NCI-H1092 (cell line): Measurements from ENCODE around the gene ADAMTSL2.

Experiments used
- DNase-seq: peaks from one replicate; lab custom pipeline; 2025; lab: John Stamatoyannopoulos, UW

The ADAMTSL2 gene

GRCh38 chr9:133535306-133535877 lies 888 bp downstream of the ADAMTSL2 start:
- DNase-seq, result no peak

GRCh38 chr9:133536080-133536479 lies 1.6 kb downstream of the ADAMTSL2 start:
- no peak for DNase-seq

DNA sequence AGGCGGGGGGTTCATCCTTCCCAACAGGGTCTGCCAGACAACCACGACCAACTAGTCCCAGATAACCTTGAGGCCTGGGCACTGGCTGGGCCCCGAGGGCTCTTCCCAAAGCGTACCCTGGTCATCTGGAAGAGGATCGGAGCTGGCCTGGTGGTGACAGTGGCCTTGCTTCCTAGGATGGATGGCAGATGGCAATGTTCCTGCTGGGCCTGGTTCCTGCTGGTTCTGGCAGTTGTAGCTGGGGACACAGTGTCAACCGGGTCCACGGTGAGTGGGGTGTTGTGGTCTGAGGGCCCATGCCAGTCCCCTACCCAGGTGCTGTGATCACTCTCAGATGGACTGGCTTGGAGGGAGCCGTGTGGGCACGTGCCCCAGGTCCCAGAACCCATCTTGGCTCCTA lies 2.0 kb downstream of the ADAMTSL2 start:
- DNase-seq, result no peak

DNA sequence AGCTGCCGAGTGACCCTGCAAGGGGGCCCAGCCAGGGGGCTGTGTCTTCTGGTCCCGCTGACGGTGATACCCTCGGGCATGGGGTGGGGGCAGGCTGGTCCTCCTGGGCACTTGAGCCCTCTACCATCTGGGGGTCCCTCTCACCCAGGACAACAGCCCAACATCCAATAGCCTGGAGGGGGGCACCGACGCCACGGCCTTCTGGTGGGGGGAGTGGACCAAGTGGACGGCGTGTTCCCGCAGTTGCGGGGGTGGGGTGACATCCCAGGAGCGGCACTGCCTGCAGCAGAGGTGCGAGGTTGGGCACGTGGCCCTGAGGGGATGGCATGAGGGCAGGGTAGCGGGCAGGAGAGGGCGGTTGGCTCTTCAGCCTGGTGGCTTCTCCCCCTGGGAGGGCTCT lies 2.8 kb downstream of the ADAMTSL2 start:
- DNase-seq, result no peak

GRCh38 chr9:133538176-133538575 lies 3.7 kb downstream of the ADAMTSL2 start:
- DNase-seq, result no peak

DNA sequence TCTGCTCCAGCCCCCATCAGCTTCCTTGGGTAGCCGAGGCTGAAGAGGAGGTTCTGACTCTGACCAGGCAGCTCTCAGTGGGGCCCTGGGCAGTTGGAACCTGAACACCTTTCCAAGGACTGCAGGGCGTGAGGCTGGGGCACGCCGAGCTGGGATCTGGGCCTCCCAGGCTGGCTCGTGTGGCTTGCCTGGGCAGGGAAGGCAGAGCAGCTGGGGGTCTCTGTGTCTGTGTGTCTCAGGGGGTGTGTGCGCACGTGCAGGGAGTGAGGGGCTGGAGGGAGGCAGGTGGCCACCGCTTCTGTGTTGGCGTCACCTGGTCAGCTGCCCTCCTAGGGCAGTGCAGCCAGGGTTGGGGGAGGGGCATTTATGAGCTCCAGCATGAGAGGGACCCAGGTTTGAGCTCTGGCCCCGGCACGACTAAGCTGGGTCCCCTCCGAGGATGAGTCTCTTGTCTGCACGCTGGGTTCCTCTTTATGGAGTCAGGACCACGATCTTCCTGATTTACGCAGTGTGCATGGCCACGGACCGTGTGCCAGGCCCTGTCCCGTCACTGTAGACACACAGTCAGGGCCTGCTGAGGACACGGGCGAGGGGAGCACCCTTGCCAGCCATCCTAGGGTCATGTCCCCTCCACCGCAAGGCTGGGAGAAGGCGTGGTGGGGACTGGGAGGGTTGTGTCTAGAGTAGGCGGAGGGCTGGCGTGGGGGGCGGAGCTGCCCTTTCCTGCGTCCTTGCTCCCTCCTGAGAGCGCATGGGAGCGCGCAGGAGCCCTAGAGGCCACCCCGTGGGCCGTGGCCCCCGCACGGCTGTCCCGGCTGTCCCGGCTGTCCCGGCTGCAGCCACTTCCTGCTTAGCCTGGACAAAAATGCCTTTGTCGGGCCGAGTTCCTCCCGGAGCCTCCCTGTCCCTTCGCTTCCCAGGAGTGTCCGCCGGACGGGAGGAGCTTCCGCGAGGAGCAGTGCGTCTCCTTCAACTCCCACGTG lies 4.6 kb downstream of the ADAMTSL2 start:
- no peak for DNase-seq

GRCh38 chr9:133539991-133540697 lies 5.6 kb downstream of the ADAMTSL2 start:
- no peak for DNase-seq

DNA sequence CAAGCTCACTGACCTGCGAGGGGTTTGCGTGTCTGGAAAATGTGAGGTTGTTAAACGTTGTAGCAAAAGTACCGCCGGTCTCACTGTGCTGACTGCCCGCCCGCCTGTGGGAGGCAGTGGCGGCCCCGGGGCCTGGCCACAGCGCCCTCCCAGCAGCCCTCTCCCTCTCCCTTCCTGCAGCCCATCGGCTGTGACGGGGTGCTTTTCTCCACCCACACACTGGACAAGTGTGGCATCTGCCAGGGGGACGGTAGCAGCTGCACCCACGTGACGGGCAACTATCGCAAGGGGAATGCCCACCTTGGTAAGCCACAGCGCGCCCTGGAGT lies 6.2 kb downstream of the ADAMTSL2 start:
- DNase-seq, result no peak

DNA sequence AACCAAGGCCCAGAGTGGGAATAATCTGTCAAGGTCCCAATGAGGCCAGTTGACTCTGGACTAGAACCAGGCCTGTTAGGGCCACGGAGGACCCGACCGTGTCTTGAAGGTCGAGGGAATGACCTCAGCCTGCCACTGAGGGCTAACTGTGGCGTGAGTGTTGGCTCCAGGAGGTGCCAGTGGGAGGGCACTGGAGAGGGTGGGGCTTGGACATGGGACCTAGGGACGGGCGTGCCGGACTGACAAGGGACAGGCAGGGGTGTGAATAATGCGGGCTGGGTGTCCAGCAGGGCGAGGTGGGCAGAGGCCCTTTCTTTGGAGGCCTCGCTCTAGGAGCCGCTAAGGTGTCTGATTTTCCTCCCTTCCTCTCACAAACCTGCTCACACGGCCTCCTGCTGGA lies 7.5 kb downstream of the ADAMTSL2 start:
- DNase-seq, result no peak

DNA sequence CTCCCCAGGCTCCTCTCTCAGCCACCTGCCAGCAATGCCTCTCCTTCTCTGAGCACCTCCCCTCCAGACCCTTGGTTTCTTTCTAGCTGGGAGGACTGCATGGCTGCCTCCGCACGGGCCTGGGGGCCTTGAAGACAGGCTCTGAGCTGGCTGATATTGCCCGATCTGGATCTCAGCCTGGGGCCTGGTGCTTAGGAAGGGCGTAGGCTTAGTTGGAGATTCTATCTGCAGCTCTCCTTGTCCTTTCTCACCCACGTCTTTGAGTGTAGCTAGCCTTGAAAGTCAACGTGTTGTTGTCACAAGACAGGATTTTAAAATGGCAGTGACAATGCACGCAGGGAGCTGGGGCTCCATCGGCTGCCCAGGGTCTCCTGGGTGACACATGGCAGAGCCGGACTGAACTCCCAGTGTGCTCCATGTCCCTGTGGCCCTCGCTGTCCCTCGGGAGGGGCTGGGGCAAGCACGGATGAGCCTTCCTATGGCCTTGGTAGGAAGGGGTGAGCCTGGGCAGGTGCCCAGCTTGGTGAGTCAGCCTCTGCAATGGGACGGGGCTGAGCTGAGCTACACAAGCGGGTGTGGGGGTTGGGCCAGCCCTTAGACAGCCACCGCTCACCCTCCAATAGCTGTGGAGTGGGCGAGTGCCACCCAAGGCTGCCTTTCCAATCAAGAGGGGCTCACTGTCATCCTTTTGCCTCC lies 9.4 kb downstream of the ADAMTSL2 start:
- DNase-seq, result no peak

DNA sequence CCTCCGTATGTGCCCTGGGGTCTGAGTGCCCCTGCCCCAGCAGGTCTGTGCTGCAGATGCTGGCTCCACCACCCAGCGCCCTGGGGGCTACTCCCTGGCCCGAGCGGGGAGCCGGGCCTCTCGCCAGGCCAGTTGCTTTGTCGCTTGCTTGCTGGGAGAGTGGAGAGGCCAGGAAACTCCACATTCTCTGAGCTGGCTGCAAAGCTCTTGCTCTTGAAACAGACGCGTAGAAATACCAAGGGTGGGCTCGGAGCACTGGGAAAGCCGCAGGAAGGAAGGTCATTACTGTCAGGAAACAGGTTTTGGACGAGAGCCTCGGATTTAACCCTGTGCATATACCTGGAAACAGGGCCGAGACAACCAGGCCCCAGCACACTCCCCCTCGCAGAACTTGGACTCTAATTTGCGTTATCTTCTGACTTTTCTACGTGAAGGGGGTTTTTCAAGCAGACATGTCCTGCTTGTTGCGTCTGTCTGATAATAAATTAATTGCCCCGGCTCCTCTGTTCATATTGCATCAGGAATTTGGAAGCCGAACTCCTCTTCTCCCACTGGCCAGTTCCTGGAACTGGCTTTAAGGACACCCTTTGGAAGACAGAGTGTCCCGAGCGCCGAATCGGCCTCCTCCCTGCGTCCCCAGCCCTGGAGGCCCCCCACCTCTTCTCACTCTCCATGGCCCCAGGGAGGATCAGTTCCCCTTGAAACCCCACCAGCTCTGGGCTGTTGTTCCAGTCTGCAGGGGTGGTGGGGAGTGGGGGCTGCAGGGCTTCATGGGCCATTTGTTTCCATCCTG lies 11.2 kb downstream of the ADAMTSL2 start:
- DNase-seq, result no peak

DNA sequence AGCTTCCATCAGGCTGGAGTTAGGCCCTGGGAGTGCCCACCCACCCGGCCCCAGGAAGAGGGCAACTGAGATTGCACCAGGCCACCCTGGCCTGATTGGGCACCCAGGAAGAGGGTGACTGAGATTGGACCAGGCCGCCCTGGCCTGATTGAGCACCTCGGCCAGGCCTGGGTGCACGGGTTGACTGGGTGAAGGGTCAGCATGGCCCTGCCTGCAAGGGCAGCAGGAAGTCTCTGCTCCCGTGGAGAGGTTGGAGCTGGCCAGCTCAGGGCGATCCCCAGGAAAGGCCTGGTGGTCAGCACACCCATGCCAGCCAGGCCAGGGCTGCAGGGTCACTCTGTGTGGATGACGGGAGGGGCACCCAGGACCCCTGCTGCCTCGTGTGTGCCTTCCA lies 11.8 kb downstream of the ADAMTSL2 start:
- DNase-seq, result no peak

GRCh38 chr9:133547116-133547515 lies 12.6 kb downstream of the ADAMTSL2 start:
- no peak for DNase-seq

- DNase-seq, result no peak
These were observed 16.9 kb downstream of the ADAMTSL2 start for GRCh38 chr9:133551446-133551845.

DNA sequence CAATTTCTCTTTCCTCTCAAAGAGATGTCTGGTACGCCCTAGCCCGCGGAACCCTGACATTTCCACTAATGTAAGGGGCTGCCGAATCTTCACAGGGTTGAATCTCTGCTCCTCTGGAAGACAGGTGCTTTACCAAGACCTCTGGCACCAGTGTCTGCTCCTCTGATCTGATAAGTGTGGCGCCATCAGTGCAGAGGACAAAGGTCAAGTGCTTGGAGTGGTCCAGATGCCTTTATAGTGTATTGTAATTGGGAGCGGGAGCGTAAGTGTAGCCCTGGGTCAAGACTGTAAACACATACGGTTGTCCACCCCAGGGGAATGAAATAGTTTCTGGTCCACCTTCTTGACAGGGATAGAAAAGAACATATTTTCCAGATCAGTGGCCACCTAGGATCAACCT lies 17.7 kb downstream of the ADAMTSL2 start:
- DNase-seq, result no peak

DNA sequence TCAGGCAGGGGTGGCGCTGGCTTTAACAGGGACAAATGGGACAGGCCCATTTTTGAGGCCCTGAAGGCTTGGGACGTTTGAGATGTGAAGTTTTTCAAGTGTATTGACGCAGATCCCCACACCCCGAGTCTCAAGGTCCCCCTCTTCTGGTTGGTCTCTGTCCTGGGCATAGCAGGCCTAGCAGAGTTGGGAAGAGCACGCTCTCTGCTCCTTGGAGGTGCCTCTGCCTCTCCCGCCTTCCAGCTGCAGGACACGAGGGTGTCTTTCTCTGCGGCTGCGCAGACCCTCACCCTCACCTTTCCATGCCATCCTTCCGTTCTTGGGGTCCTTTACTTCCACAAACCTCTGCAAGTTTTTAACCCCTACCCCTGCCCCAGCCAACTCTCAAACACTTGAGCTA lies 18.6 kb downstream of the ADAMTSL2 start:
- no peak for DNase-seq

GRCh38 chr9:133553973-133554713 lies 19.6 kb downstream of the ADAMTSL2 start:
- DNase-seq, result no peak

- no peak for DNase-seq
These were observed 20.2 kb downstream of the ADAMTSL2 start for GRCh38 chr9:133554729-133555128.

- no peak for DNase-seq
These were observed 21.9 kb downstream of the ADAMTSL2 start for GRCh38 chr9:133556354-133556753.

- no peak for DNase-seq
These were observed 23.1 kb downstream of the ADAMTSL2 start for GRCh38 chr9:133557581-133557980.
